Glomerular visceral epithelial cell (primary cell): ENCODE data around the gene KLHL29.

Source experiments
- DNase-seq: peaks from one replicate; pipeline ENCODE4 v3.0.0-alpha.2; 2016; ENCODE audit errors: extremely low spot score

The KLHL29 gene

GRCh38 chr2:23513245-23513871, 128.4 kb downstream of the KLHL29 start:
- DNase-seq, result no peak

GRCh38 chr2:23513872-23514793, 129.2 kb downstream of the KLHL29 start:
- no peak for DNase-seq

GRCh38 chr2:23516520-23517256, 131.7 kb downstream of the KLHL29 start:
- no peak for DNase-seq

- DNase-seq, result no peak
Measured at GRCh38 chr2:23518481-23519333, 133.7 kb downstream of the KLHL29 start.

GRCh38 chr2:23519334-23519651, 134.3 kb downstream of the KLHL29 start:
- no peak for DNase-seq

GRCh38 chr2:23520256-23520655, 135.3 kb downstream of the KLHL29 start:
- DNase-seq, result peak; percentile 13

- no peak for DNase-seq
Measured at GRCh38 chr2:23521060-23521459, 136.1 kb downstream of the KLHL29 start.

GRCh38 chr2:23522726-23523372, 137.9 kb downstream of the KLHL29 start:
- DNase-seq, result no peak

GRCh38 chr2:23523373-23524260, 138.6 kb downstream of the KLHL29 start:
- no peak for DNase-seq

GRCh38 chr2:23524261-23524706, 139.3 kb downstream of the KLHL29 start:
- DNase-seq, result peak; percentile 71

GRCh38 chr2:23525137-23525765, 140.3 kb downstream of the KLHL29 start:
- DNase-seq, result no peak

- no peak for DNase-seq
Measured at GRCh38 chr2:23526114-23526513, 141.1 kb downstream of the KLHL29 start.

GRCh38 chr2:23526835-23527790, 142.1 kb downstream of the KLHL29 start:
- DNase-seq, result no peak

- no peak for DNase-seq
Measured at GRCh38 chr2:23528171-23528570, 143.2 kb downstream of the KLHL29 start.

- no peak for DNase-seq
Measured at GRCh38 chr2:23528690-23529089, 143.7 kb downstream of the KLHL29 start.

GRCh38 chr2:23529659-23530058, 144.7 kb downstream of the KLHL29 start:
- no peak for DNase-seq

GRCh38 chr2:23530206-23530908, 145.4 kb downstream of the KLHL29 start:
- DNase-seq, result no peak

- DNase-seq, result no peak
Measured at GRCh38 chr2:23530909-23531276, 145.9 kb downstream of the KLHL29 start.
